ENCODE data around the gene KDF1. TPM values are rescaled to one million over a fixed set of nuclear protein-coding genes. Genes with fewer than 3 reads are reported as not detected.

KDF1 gene
- polyA plus RNA-seq, 3 donors: 11.1 to 11.8 (median 11.5) TPM

GRCh38 chr1:26921540-26922430 lies 38.5 kb downstream of the KDF1 start, which contains the start of gene NUDC:
Gene NUDC (plus strand): TSS chr1:26921743. CDS start chr1:26921849, 106 bp downstream.
- peak; percentile 97 for DNase-seq

DNA sequence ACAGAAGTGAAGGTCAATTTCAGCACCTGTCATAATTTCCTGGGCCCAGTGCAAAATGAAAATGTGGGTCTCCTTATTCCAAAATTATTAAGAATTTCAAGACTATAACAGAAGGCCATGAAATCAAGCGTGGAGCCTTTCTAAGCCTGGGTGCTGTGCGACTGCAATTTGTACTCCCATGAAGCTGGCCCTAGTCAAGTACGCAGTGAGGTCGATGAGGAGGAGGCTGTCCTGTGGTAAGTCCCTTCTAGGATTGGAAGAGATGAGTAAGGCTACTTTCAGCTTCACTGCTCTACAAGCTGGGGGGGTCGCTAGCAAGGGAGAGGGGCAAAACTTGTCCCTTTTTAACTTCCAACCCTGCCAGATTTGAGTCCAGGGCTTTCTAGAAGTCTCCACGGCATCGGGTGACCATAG lies 39.1 kb downstream of the KDF1 start:
- DNase-seq: no peak

GRCh38 chr1:26915204-26915842 lies 44.9 kb downstream of the KDF1 start:
- no peak for DNase-seq

- no peak for DNase-seq
Measured at GRCh38 chr1:26913754-26914619, 46.3 kb downstream of the KDF1 start, which contains the start of gene NR0B2. Gene NR0B2 (minus strand): TSS chr1:26913975. CDS start chr1:26913940, 35 bp downstream.

DNA sequence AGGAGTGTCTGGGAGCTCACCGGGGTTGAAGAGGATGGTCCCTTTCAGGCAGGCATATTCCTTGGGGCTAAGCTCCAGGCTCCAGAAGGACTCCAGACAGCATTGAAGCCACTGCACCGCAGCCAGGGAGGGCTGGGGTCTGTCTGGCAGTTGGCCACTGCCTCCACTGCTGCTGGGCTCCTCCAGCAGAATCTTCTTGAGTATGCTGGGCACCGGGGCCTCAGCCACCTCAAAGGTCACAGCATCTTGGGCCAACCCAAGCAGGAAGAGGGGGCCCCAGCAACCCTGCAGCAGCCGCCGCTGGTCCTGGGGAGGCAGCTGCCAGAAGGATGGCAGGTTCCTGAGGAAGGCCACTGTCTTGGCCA lies 46.9 kb downstream of the KDF1 start:
- DNase-seq: no peak

DNA sequence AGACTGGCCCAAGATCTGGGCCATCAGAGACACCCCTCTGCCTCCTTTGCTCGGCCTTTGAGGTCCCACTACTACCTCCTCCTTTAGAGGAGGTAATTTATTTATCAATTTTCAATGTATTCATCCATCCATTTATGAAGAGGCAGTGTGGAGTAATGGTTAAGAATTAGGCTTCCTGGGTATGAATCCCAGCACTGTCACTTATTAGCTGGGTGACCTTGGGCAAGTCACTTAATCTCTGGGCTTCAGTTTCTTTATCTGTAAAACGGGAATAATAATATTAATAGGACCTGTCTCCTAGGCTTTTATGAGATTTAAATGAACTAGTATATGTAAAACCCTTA lies 48.1 kb downstream of the KDF1 start:
- DNase-seq: no peak

DNA sequence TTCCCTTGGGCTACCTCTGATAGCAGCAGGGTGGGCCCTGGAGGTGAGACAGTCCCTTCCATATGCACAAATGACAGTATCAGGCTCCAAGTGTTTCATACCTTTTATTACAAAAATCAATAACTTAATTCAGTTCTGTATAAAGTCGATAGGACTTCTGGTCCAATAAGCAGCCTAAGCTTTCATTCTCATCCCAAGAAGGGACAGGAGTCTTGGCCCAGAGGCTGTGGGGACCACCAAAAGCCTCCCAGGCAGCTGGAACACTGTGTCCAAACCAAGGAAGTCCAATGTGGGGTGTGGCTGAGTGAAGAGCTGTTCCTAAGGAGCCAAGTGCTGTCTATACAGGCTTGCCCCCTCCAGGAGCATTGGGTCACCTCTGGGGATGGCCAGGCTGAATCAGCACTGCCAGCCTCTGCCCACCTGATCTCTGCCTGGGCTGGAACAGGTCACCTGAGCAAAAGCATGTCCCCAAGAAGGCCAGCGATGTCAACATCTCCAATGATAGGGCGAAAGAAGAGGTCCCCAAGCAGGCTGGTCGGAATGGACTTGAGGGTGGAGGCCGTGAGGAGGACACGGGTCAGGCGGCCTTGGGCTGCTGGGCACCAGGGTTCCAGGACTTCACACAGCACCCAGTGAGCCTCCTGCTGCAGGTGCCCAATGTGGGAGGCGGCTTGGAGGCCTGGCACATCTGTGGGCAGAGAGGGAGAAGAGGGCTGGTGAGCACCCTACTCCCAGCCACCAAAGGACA lies 48.7 kb downstream of the KDF1 start:
- no peak for DNase-seq

DNA sequence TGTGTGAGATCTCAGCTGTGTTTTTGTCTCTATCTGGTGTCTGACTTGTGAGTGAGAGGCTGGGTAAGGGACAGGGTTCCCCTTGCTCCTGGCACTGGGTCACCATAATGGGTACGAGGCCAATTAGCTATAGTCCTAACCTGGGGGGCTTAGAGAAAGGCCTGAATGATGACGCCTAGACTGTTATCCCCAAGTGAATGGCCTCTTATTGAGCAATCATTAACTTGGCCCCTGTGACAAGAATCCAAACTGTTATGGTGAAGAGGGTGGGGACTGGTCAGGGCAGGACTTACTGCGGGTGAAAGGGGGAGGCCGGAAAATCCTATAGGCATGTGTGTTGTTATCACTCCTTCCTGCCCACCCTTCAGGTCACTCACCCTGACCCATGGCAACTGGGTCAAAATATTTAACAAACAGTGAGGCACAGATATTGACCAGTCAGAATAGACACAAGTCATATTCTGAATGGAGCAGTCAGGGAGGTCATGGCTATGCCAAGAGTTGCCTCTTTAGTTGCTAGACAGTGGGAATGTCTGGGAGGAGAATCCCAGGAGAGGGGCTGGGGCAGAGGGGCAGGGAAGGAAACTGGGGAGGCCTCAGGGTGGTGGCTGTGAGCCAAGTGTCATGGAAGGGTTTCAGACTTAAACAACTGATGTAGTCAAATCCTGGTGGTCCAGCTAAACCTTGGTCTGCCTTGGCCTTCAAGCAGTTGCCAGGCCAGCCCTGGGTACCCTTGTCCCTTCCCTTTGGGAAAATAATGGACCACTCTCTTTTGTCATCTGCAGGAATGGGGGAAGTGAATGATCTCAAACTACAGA lies 49.7 kb downstream of the KDF1 start:
- no peak for DNase-seq

- DNase-seq: no peak
Measured at GRCh38 chr1:26909951-26910342, 50.3 kb downstream of the KDF1 start.

- DNase-seq: no peak
Measured at GRCh38 chr1:26907071-26907917, 53.0 kb downstream of the KDF1 start.

DNA sequence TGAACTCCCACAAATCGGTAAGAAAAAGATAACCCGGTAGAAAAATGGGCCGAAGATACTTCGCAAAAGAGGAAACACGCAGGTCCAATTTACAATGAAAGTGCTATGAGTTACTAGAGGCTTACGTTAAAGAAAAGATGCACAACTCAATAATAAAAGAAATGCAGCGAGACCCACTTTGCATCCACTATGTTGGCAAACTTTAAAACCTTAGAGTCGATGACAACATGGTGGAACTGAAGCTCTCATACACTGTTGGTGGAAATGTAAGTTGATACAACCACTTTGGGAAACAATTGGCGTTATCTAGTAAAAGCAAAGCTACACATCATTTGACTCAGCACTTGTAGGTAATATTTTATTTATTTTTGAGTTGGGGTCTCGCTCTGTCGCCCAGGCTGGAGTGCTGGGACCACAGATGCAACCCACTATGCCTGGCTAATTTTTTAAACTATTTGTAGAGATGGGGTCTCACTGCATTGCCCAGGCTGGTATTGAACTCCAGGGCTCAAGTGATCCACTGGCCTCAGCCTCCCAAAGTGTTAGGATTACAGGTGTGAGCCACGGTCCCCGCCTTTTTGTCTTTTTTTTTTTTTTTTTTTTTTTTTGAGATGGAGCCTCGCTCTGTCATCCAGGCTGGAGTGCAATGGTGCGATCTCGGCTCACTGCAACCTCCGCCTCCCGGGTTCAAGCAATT lies 59.3 kb downstream of the KDF1 start:
- no peak for DNase-seq

DNA sequence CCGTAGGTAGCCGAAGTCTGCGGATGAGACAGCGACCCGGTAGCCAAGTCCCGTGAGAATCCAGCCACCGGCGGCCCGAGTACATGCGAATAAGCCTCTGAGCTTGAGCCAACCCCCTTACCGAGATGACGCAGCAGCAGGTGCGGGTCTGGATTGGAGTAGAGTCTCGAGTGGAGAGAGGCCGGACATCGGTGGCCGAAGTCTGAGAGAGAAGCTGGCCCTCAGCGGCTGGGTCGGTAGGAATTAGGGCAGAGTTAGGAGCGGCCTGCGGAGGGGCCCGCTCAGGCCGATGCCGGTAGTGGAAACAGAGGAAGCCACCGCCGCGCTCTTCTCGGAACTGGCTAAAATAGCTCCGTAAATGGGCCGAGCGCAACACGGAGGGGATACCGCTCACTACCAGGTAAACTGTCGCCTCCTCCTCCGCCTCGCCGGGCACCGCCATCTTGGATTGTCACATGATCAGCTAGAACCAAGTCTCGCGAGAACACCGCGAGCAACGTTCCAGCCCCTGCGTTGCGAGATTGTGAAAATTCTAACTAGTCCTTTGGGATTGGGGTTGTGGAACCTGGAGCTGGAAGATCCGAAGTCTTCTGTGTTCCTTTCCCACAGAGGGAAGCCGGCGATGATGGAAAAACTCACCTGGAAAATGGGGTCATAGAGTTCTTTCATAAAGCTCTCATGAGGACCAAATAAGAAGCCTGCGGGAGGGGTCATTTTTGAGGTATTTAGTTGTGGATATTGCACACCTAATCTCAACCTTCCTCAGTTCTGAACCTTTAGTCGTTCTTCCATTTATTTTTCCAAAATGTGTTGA lies 60.1 kb downstream of the KDF1 start, which contains the start of gene GPATCH3:
GPATCH3 (minus strand) TSS at position 467 of the 814 bp plus-strand sequence; CDS start at position 442, 25 bp downstream.
- DNase-seq: peak; percentile 95

Other genes with a start within 250 kb of the KDF1 start
- 10 to 100 TPM; 17.5 to 20.7 (median 18.5) TPM for gene PIGV, start 172.5 kb downstream of the KDF1 start, polyA plus RNA-seq (ENCODE audit: insufficient read length in 3 of 3)
- gene ZDHHC18, start 133.8 kb downstream of the KDF1 start, polyA plus RNA-seq (ENCODE audit: insufficient read length in 3 of 3): 10 to 100 TPM; 22.9 to 25.9 (median 25.4) TPM
- gene SFN, start 97.3 kb downstream of the KDF1 start, polyA plus RNA-seq (ENCODE audit: insufficient read length in 3 of 3): 1 to 10 TPM in 1 of 3 donors, under 1 TPM in 2; 0.65 to 1.1 (median 0.73) TPM
- 10 to 100 TPM; 31.4 to 38.7 (median 32.4) TPM for gene GPN2, start 70.2 kb downstream of the KDF1 start, polyA plus RNA-seq (ENCODE audit: insufficient read length in 3 of 3)
- gene GPATCH3, start 60.0 kb downstream of the KDF1 start, polyA plus RNA-seq (ENCODE audit: insufficient read length in 3 of 3): 10 to 100 TPM; 17.0 to 17.8 (median 17.8) TPM
- gene NR0B2, start 46.5 kb downstream of the KDF1 start, polyA plus RNA-seq (ENCODE audit: insufficient read length in 3 of 3): 1 to 10 TPM; 1.0 to 1.4 (median 1.1) TPM
- 100 to 1,000 TPM in 2 of 3 donors, 10 to 100 TPM in 1; 83.8 to 104 (median 102) TPM for gene NUDC, start 38.7 kb downstream of the KDF1 start, polyA plus RNA-seq (ENCODE audit: insufficient read length in 3 of 3)
- gene TRNP1, start 33.2 kb upstream of the KDF1 start, polyA plus RNA-seq (ENCODE audit: insufficient read length in 3 of 3): 1 to 10 TPM; 5.5 to 6.8 (median 6.0) TPM
- gene TENT5B, start 52.4 kb upstream of the KDF1 start, polyA plus RNA-seq (ENCODE audit: insufficient read length in 3 of 3): 1 to 10 TPM in 1 of 3 donors, under 1 TPM in 2; 0.96 to 1.1 (median 0.97) TPM
- 10 to 100 TPM; 25.8 to 28.7 (median 28.1) TPM for gene SLC9A1, start 194.7 kb upstream of the KDF1 start, polyA plus RNA-seq (ENCODE audit: insufficient read length in 3 of 3)